Upper lobe of left lung (tissue), 4 donors: Measurements from ENCODE around the gene DLL1.

ENCODE experiments used
- EP300 ChIP-seq, 4 donors: sonication (generic); formaldehyde crosslinking; IDR thresholded peaks; one replicate each; pipeline ENCODE4 v1.5.1; 2017; ENCODE audit warnings: antibody characterized with exemption in 4 of 4, control low read depth in 2 of 4
- POLR2AphosphoS5 ChIP-seq, 2 donors: sonication (generic); formaldehyde crosslinking; IDR thresholded peaks; one replicate each; pipeline ENCODE4 v1.5.1; 2017; ENCODE audit warnings: antibody characterized with exemption in 2 of 2
- TF ChIP-seq, protein P1 (sequence below), 6 experiments: fragments of 450-650 bp in 4 of 6; fragments of 200-600 bp in 2 of 6; sonication (generic) in 2 of 6; IDR thresholded peaks; one replicate each; pipeline ENCODE4 v1.5.1; 2016 to 2019; ENCODE audit warnings: antibody characterized with exemption in 6 of 6

DNA sequence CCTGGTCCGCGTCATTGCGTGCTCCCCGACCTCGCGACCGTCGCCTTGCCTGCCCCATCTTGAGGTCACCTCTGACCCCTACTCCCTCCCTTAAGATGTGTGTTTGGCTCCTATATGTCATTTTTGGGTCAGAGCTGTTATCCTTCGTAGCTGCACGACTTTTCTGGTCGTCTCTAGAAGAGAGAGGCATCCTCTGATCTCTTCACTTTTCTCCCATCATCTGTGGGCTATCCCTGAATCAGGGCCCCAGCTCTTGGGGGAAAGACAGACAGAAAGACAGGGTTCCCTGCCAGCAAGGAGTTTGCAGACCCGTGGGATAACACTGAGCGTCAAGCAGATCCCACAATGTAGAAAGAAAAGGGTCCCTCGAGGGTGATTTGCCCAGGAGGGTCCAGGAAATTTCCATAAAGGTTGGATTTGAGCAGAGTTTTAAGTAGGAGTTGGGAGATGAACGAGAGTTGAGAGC lies 16.2 kb upstream of the DLL1 start:
- TF ChIP-seq, protein P1, sequence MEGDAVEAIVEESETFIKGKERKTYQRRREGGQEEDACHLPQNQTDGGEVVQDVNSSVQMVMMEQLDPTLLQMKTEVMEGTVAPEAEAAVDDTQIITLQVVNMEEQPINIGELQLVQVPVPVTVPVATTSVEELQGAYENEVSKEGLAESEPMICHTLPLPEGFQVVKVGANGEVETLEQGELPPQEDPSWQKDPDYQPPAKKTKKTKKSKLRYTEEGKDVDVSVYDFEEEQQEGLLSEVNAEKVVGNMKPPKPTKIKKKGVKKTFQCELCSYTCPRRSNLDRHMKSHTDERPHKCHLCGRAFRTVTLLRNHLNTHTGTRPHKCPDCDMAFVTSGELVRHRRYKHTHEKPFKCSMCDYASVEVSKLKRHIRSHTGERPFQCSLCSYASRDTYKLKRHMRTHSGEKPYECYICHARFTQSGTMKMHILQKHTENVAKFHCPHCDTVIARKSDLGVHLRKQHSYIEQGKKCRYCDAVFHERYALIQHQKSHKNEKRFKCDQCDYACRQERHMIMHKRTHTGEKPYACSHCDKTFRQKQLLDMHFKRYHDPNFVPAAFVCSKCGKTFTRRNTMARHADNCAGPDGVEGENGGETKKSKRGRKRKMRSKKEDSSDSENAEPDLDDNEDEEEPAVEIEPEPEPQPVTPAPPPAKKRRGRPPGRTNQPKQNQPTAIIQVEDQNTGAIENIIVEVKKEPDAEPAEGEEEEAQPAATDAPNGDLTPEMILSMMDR (IDR thresholded peaks at IDR 0.05): no peak
- TF ChIP-seq POLR2AphosphoS5 (IDR thresholded peaks at IDR 0.05): no peak
- no peak for TF ChIP-seq EP300 (IDR thresholded peaks at IDR 0.05)
